Measurements from ENCODE around the gene UTP3.
A peak's percentile ranks its signal among the peaks of the same experiment; 100 is the strongest.
"Not testable (repeated sequence)": the region's sequence is repeated elsewhere in the genome, so short reads cannot be mapped to it uniquely, and the experiment has no call there.

The UTP3 gene

DNA sequence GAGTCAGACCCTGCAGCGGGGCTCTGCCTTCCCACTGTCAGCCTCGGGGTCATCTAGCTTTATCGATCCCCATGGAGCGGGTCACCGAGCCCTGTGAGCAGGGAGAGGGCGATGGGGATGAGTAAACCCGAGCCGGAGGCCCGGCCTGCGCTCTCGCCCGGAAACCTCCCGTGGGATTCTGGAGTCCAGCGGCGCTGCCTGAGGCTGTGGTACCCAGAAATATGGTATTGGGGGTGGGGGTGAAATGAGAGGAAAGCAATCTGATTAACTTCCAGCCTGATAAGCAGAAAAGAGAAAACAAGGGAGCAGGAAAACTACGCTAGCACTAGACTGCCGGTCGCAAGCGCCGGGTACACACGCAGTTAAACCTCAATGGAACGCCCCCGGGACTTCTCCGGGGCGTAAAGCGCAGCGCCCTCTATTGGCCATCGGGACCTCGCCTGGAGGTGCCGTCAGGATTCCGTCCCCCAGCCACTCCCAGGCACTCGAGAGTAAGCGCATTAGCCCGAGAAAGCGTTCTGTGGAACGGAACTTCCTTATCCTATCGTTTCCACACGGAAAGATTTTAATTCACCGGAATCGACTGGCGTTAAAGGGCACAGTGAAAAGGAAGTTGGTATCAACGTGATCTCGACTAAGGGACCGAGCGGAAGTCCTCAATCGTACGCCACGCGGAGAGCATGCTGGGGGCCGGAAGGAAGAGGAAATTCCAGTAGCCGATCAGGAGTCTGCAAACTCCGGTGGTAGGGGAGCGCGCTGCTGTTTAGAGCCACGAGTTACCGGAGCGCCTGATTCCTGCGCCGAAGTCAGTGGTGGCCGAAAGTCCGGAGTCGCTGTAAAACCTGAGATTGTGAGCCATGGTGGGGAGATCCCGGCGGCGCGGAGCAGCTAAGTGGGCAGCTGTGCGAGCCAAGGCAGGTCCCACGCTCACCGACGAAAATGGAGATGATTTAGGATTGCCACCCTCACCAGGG is at the start of gene UTP3:
UTP3 (plus strand) TSS at position 712 of the 974 bp plus-strand sequence; CDS start at position 858, 146 bp downstream.
- peak; percentile 91 to 92 for DNase-seq (ENCODE audit: low read depth in 2 of 2)

DNA sequence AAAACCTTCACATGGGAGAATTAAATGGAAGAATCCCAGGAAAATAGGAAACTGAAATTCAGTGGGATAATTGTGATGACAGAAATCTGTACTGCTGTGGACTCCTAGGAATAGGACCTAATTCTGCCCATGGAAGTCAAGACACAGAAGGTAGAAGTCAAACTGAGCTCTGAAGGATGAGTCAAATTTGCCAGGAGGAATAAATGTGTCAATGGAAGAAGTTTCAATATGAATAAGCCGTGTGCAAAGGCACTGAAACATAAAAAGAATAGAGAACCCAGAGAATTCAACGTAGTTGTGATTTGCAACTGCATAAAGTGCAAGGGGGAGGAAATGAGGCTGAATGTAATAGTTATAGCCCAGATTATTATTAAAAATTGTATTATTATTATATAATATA is 48.1 kb upstream of the UTP3 start:
- DNase-seq (ENCODE audit: low read depth in 2 of 2): no peak

DNA sequence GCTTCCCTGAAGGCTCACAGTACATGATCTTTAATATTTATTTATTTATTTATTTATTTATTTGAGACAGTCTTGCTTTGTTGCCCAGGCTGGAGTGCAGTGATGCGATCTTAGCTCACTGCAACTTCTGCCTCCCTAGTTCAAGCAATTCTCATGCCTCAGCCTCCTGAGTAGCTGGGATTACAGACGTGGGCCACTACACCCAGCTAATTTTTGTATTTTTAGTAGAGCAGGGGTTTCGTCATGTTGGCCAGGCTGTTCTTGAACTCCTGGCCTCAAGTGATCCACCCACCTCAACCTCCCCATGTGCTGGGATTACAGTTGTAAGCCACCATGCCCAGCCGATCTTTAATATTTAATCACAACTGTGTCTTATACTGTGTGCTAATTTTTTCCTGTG is 37.6 kb upstream of the UTP3 start:
- DNase-seq (ENCODE audit: low read depth in 2 of 2): not testable (repeated sequence)

DNA sequence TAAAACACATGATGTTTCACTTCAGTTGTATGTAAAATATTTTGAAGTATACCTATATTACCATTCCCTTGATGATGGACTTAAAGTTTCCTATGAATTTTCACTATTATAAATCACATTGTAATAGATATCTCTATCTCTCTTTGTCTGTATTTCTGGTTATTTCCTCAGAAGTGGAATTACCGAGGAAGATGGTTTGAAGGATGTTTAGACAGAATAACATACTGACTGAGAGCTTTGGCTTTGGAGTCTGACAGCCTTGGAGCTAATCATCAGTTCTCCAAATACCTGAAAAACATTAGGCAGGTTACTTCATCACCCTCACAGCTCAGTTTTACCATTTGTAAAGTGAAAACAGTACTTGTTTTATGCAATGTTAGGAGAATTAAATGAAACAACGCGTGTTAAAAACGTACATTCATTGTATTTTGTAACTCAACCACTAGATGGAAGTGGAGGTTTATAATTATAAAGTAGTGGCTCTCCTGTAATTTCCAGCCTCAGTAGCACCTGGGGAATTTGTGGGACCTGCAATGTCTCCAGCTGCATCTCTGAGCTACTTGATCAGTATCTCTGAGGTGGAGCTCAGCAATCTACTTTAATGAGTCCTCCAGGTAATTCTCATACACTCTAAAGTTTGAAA is 36.3 kb upstream of the UTP3 start:
- no peak for DNase-seq (ENCODE audit: low read depth in 2 of 2)

DNA sequence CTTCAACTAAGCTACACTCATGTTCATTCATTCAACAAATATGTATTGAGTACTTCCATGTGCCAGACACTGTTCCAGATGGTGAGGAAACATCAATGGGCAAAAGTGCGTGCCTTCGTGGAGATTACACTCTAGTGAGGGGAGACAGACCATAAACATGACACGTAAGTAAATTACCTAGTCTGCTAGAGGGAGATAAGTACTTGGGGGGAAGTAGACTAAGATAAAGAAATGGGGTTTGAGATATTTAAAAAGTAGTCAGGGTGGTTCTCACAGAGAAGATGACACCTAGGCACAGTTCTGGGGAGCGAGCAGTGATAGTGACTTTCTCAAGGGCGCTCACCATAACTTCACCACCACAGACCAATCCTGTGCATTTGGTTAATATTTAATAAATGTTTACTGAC is 33.7 kb upstream of the UTP3 start:
- no peak for DNase-seq (ENCODE audit: low read depth in 2 of 2)

GRCh38 chr4:70657326-70657725 is 31.0 kb upstream of the UTP3 start:
- DNase-seq (ENCODE audit: low read depth in 2 of 2): no peak

DNA sequence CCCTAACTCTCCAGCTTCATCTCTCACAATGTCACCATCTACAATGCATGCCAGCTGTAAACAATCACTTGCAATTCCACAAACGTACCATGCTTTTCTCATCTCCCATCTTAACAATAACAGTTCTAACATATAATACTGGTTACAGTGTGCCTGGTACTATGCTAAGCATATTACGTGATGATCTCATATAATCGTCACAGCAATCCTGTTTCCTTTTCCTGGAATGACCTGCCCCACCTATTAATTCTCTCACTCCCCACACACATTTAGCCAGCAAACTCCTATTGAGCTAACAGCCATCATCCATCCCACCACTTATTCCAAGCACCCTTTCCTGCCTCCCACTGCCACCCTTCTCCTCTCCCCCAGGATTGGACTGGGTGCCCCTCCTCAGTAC is 29.9 kb upstream of the UTP3 start:
- no peak for DNase-seq (ENCODE audit: low read depth in 2 of 2)

DNA sequence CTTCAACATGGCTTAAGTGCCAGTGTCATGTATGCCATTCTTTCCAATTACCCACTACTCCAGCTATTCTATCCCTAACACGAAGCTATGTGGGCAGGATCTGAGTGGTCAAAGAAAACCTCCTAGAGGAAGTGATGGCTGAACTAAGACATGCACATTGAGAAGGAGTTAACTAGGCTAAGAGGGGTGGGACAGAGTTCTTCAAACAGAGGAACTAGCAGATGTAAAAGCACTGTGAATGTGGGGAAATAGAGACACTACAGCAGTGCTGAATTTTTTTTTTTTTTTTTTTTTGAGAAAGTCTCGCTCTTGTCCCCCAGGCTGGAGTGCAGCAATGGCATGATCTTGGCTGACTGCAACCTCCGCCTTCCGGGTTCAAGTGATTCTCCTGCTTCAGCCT is 28.2 kb upstream of the UTP3 start:
- DNase-seq (ENCODE audit: low read depth in 2 of 2): no peak

DNA sequence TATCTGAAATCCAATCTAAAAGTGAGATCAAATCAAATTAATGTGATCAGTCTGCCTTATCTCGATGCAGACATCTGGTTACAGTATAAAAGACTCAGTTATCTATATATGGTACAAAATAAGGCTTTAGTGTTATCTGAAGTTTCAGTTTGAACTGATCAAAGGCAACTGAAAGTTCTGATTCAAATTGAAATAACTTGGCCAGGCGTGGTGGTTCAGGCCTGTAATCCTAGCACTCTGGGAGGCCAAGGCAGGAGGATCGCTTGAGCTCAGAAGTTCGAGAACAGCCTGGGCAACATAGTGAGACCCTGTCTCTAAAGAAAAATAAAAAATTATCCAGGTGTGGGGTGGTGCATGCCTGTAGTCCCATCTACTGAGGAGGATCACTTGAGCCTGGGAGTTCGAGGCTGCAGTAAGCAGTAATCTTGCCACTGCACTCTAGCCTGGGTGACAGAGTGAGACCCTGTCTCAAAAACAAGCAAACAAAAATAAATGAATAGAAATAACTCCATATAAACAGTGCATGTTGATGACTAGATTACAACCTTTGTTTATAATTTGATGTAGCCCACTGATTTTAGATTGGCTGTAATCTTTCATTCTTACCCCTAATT is 26.9 kb upstream of the UTP3 start:
- peak in 1 of 2 donors; percentile 11 for DNase-seq (ENCODE audit: low read depth in 2 of 2)

GRCh38 chr4:70666369-70666768 is 22.0 kb upstream of the UTP3 start, which contains the start of gene JCHAIN:
TSS of gene JCHAIN (minus strand) at chr4:70666508. CDS start at chr4:70666490, 18 bp downstream.
- DNase-seq (ENCODE audit: low read depth in 2 of 2): no peak

GRCh38 chr4:70667740-70668535 is 20.4 kb upstream of the UTP3 start:
- no peak for DNase-seq (ENCODE audit: low read depth in 2 of 2)

DNA sequence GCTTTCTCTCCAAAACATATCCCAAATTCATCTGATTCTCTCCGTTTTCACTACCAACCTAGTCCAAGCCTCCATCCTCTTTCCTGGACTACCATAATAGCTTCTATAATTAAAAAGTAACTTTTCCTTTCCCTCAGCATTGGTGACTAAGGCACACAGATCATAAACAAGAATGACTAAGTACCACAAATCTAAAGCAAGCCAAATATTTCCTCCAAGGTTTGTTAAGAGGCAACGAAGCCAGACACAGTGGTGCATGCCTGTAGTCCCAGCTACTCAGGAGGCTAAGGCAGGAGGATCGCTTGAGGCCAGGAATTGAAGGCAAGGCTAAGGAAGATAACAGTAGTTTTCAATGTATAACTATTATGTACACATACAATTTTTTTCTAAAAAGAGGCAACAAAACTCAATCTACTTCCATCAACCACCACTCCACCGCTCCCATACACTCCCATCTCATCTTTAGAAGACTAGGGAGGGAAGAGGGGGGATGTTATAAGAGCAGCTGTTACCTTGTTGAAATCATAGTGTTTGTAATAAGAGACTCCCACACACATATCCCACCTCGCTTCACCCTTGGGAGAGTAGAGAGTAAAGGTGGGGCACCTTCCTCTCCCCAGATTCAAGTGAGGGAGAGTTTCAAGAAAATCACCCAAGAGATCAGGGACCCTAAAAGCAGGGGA is 17.9 kb upstream of the UTP3 start:
- no peak for DNase-seq (ENCODE audit: low read depth in 2 of 2)

DNA sequence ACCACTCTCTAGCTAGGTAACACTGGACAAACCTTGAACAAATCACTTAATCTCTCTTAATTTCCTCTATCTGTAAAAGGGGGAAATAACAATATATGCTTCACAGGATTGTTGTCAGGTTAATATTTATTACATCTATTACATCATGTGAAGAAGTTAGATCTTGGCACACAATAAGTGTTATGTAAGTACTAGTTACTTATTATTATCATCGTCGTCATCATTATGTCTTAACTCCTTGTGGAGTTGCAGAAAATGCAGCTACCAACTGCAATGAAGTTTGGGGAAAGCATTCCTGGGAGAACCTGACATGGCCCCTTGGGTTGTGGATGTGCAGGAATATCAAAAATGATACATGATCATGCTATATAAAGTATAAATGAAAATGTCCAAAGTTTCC is 17.2 kb upstream of the UTP3 start:
- DNase-seq (ENCODE audit: low read depth in 2 of 2): no peak

DNA sequence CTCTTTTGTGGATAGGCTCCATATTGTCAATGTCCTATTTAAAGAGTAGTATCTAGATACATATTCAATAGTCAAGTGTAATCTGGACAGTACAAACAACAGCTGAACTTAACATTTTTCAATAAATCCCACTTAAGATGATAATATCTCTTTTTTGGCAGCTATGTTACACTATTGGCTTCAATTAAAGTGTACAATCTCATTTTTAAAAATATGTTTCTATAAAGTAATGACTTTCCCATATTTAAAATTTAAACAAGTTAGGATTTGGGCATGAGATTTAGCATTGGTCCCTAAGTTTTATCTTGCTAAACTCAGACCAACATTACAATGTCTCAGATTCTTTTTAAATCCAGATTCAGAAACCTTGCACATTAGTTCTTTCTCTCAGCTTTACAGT is 14.1 kb upstream of the UTP3 start:
- no peak for DNase-seq (ENCODE audit: low read depth in 2 of 2)

DNA sequence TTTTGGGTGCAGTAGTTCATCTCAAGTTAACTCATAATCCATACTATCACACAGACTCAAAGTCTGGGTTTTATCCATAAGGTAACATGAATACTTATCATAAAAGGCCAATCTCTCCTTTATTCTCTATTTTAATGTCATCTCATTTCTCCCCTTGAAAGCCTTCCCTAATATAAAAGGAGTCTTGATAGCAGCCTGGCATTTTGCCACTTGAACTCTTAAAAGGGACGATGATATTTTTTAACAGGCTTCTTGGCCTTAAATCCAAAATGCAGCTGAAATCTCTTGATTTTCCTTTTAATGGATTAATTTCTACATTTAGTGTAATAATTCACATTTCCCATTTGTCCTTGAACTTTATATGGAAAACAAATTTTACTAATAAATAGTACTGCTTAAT is 13.6 kb upstream of the UTP3 start:
- DNase-seq (ENCODE audit: low read depth in 2 of 2): no peak

- no peak for DNase-seq (ENCODE audit: low read depth in 2 of 2)
These were observed 11.7 kb upstream of the UTP3 start for GRCh38 chr4:70676554-70677090.

DNA sequence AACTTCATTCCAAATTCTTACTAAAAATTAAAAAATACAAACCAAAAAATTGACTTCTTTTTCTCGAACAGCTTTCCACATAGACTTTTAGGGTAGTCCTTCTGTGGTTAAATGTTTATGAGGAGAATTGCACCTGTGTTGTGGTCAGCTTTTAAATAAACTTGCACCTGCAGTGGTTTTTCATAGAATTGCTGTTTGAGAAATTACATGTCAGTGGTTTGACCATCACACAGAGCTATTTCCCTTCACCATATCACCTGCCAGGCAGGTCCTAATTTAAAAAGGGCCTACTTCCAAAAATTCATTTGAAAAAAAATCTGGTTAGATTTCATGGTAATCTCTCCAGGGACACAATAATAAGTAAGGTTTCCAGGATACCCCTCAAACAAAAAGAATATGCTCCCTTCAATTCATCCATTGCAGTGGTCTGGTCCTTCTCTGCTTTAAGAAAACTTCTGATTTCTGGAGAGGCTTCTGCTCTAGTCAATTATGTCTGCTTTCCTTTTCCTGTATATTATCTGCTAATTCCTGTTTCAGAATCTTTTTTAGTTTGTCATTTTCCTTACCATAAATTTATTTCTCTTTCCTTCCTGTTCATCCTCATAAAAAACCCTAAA is 9.8 kb upstream of the UTP3 start:
- no peak for DNase-seq (ENCODE audit: low read depth in 2 of 2)

- no peak for DNase-seq (ENCODE audit: low read depth in 2 of 2)
These were observed 7.4 kb upstream of the UTP3 start for GRCh38 chr4:70680934-70681333.

GRCh38 chr4:70681704-70682103 is 6.6 kb upstream of the UTP3 start:
- no peak for DNase-seq (ENCODE audit: low read depth in 2 of 2)

DNA sequence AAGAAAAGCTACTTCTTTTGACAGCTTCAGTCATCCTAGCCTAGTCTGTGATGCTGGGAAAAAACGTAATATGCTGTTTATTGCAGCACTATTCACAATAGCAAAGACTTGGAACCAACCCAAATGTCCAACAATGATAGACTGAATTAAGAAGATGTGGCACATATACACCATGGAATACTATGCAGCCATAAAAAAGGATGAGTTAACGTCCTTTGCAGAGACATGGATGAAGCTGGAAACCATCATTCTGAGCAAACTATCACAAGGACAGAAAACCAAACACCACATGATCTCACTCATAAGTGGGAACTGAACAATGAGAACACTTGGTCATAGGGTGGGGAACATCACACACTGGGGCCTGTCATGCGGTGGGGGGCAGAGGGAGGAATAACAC is 6.2 kb upstream of the UTP3 start:
- DNase-seq (ENCODE audit: low read depth in 2 of 2): not testable (repeated sequence)

Measured in stimulated activated CD4-positive, alpha-beta T cell treated with anti-CD3 and anti-CD28 coated beads, Interleukin-4, amount 100 ng/mL, for 48 hours (primary cell).